IPS-11a (cell line): ENCODE data around the gene IPO5.

Experiments used
- H3K4me3 ChIP-seq: one replicate; pipeline ENCODE4 v1.5.1; 2013; ENCODE audit warnings: low read depth, low read length, control low read depth

IPO5 gene

GRCh38 chr13:97953376-97953970 lies at the start of gene IPO5:
IPO5 (plus strand) TSS chr13:97953675; CDS start chr13:97976697, 23,022 bp downstream.
- no peak within 1 kb of the TSS for H3K4me3 ChIP-seq

- H3K4me3 ChIP-seq = no peak overlapping the region
Measured at GRCh38 chr13:97904059-97904458, 49.4 kb upstream of the IPO5 start.

GRCh38 chr13:97905517-97905916 lies 48.0 kb upstream of the IPO5 start:
- H3K4me3 ChIP-seq = no peak overlapping the region

- no peak overlapping the region for H3K4me3 ChIP-seq
Measured at GRCh38 chr13:97911311-97912138, 42.0 kb upstream of the IPO5 start.

GRCh38 chr13:97912139-97912535 lies 41.3 kb upstream of the IPO5 start:
- no peak overlapping the region for H3K4me3 ChIP-seq

GRCh38 chr13:97913206-97913605 lies 40.3 kb upstream of the IPO5 start:
- no peak overlapping the region for H3K4me3 ChIP-seq

GRCh38 chr13:97914540-97914939 lies 38.9 kb upstream of the IPO5 start:
- no peak overlapping the region for H3K4me3 ChIP-seq

- no peak overlapping the region for H3K4me3 ChIP-seq
Measured at GRCh38 chr13:97921176-97921816, 32.2 kb upstream of the IPO5 start.

- no peak overlapping the region for H3K4me3 ChIP-seq
Measured at GRCh38 chr13:97928301-97928700, 25.2 kb upstream of the IPO5 start.

GRCh38 chr13:97932036-97932435 lies 21.4 kb upstream of the IPO5 start:
- no peak overlapping the region for H3K4me3 ChIP-seq

- H3K4me3 ChIP-seq = no peak overlapping the region
Measured at GRCh38 chr13:97932647-97933046, 20.8 kb upstream of the IPO5 start.

GRCh38 chr13:97933776-97934175 lies 19.7 kb upstream of the IPO5 start:
- H3K4me3 ChIP-seq = no peak overlapping the region

- no peak overlapping the region for H3K4me3 ChIP-seq
Measured at GRCh38 chr13:97934590-97934989, 18.9 kb upstream of the IPO5 start.

- H3K4me3 ChIP-seq = no peak overlapping the region
Measured at GRCh38 chr13:97935071-97935470, 18.4 kb upstream of the IPO5 start.

GRCh38 chr13:97936036-97936435 lies 17.4 kb upstream of the IPO5 start:
- no peak overlapping the region for H3K4me3 ChIP-seq

- no peak overlapping the region for H3K4me3 ChIP-seq
Measured at GRCh38 chr13:97938706-97939475, 14.6 kb upstream of the IPO5 start.

- no peak overlapping the region for H3K4me3 ChIP-seq
Measured at GRCh38 chr13:97944396-97945029, 9.0 kb upstream of the IPO5 start.

- no peak overlapping the region for H3K4me3 ChIP-seq
Measured at GRCh38 chr13:97945342-97945741, 8.1 kb upstream of the IPO5 start.

- H3K4me3 ChIP-seq = no peak overlapping the region
Measured at GRCh38 chr13:97945792-97946419, 7.6 kb upstream of the IPO5 start.

GRCh38 chr13:97946951-97947588 lies 6.4 kb upstream of the IPO5 start:
- H3K4me3 ChIP-seq = no peak overlapping the region
